ENCODE results near the gene SMC5.
"Not testable (repeated sequence)": the region's sequence is repeated elsewhere in the genome, so short reads cannot be mapped to it uniquely, and the experiment has no call there.

Gene SMC5

DNA sequence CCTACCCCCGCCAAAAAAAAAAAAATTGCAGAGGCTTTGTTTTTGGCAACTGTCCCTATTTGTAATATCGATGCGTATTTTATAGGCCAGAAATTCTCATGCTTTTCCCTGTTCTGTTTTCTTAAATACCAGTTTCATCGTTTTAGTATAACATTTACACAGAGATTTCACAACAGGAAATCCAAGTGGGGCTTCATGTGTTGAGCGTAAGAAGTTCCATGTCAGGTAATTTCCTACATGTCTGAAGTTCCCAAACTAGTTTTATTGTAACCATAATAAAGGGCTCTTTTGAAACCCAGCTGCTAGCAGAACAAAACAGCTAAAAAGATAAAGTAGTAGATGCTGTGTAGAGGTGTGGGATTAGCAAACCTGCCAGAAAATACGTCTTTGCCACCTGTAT, 4.2 kb downstream of the SMC5 start:
- DNase-seq = no peak

DNA sequence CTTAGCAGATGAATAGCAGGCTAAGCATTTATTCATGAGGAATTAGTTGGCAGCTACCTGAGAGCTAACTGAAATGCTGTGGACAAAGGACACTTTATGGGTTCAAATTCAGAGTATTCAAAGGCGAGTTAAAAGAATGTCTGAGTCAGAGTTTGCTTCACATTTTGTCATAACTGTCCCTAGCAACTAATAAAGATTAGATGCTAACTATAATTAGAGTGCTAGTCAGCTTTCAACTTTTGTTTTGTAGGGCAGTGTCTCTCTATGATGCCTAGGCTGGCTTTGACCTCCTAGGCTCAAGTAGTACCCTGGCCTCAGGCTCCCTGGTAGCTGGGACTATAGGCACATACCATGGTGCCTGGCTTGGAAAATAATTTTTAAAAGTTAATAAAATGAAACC, 4.6 kb downstream of the SMC5 start:
- DNase-seq = no peak

DNA sequence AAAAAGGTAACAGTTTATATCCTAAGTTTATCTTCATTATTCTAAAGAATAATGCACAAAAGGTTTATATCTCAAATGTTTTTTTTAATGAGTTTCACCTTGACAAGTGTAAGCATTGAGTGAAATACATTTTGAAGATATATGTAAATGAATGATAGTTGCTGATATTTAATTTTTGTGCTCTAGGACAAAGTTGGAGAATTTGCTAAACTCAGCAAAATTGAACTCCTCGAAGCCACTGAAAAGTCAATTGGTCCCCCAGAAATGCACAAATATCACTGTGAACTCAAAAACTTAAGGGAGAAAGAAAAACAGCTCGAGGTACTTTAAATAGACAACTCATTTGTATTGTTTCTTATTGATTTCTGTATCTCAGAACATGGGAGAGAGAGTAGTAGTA, 19.5 kb downstream of the SMC5 start:
- DNase-seq = no peak

DNA sequence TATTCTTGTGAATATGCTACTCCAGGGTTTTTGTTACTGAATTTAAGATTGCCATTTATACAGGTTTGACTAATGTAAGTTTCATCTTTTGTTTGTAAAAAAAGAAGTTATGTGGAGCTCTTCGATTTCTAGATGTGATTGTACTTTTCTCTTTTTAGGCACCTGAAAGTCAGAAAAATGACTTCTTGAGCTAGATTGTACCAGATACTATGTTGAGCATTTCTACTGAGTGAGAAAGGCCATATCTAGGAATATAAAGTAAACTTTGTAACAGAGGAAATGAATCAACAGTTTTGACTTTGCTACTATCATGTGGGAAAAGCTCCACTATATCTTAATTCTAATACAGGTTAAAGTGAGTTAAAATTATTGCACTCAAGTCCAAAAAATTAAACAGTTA, 25.1 kb downstream of the SMC5 start:
- DNase-seq = no peak

DNA sequence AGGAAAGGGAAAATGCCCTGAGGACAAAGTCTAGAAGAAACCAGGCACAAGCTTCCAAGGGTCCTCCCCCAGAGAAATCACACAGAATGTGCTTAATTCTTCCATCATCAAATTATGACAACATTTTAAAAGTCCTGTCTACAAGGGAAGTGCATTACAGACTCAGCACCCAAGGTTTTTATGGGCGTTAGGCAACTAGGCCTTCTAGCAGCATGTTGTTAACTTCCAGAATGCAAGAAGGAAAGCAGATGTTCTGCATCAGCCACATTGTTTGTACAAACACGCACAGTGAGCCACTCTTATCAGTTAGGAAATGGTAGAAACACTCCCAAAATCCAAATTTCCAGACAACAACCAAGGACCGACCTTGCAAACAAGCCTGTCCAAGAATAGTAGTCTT, 26.5 kb downstream of the SMC5 start:
- DNase-seq = no peak

DNA sequence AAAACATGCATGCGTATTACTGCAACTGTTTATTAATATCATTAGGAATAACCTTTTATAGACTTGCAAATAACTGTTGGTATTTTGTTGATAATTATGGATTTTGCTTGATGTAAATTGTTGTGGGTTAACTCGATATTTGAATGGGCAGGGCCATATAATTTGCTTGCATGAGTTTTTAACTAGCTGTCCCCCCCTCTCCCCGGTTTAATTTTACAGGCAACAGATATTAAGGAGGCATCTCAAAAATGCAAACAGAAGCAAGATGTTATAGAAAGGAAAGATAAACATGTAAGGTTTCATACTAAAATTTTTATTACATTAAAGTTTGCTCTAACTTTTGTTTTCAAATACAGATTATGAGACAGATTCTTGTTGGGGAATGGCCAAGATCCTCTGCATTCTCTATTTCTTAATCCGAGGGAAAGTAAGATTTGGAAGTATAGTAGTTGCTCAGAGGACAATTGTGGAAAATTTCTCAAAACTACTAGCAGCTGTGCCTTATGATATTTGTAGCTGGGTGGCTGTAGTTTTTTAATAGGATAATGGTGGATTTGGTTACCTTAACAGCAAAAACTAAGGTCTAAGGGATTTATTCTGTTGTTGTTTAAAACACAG, 27.3 kb downstream of the SMC5 start:
- DNase-seq = no peak

DNA sequence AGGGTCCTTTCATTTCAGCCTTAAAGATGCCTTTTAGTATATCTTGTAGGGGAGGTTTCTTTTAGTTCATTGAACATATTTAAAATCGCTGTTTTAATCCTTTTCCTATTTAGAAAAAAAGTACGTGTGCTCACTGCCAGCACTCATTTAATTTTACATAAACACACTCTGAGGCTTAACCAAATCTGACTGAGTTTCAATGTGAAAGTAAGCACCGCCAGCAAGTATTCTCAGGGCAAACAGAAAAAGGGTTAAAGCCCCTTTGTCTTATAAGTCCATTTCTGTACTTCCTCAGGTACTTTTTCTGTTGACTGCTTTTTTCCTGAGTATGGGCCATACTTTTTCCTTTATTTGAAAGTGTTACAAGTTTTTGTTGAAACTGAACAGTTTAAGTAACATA, 31.8 kb downstream of the SMC5 start:
- DNase-seq = no peak

DNA sequence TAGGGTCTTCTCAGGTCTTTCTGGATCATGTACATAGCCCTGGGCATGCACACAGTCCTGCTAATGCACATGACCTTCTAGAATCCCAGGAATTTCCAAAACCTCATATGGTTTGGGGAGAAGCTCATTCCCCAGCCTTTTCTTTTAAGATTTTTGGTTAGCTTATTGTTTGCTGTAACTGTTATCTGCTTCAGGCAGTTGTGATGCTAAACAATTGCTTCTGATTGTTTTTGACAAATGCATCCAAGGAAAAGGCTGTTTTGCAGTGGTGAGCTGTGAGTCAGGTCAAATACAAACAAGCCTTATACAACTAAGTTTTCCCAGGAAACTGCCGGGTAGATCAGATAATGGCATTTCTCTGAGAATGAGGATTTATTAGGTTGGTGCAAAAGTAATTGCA, 32.7 kb downstream of the SMC5 start:
- no peak for DNase-seq

DNA sequence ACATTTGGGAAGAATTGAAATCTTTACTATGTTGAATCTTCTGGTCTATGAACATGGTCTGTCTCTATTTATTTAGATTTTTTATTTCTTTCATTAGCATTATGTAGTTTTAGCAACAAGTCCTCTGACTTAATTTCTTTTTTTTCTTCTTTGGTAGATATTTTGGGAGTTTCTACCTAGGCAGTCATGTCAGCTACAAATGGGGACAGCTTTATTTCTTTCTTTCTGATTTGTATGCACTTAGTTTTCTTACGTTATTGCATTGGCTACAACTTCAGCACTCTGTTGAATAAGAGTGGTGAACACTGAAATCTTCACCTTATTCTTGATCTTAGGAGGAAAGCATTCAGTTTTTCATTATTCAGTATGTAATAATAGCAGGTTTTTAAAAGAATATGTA, 33.5 kb downstream of the SMC5 start:
- no peak for DNase-seq

DNA sequence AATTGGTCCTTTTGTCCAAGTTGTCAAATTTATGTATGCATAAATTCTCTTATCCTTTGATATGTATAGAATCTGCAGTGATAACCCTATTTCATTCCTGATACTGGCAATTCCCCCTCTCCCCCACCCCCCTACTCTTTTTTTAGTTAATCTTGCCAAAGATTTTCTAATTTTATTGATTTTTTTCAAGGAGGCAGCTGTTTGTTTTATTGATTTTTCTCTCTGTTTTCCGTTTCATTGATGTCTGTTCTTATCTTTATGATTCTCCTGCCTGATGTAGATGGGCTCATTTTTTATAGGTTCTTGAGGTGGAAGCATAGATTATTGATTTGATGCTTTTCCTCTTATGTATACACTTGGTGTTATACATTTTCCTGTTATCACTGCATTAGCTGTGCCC, 34.4 kb downstream of the SMC5 start:
- no peak for DNase-seq

DNA sequence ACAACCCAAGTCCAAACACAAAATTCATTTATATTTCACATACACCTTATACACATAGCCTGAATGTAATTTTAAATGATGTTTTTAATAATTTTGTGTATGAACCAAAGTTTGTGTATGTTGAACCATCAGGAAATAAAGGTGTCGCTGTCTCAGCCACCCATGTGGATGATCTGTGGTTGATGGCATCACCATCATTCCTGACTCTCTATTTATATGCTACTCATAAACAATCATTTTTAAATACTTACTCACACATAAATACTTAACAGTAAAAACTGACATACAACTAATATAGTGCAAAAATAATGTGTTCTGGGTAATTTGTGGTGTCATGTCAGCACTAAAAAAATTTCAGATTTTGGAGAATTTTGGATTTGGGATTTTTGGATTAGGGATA, 38.4 kb downstream of the SMC5 start:
- DNase-seq = no peak

DNA sequence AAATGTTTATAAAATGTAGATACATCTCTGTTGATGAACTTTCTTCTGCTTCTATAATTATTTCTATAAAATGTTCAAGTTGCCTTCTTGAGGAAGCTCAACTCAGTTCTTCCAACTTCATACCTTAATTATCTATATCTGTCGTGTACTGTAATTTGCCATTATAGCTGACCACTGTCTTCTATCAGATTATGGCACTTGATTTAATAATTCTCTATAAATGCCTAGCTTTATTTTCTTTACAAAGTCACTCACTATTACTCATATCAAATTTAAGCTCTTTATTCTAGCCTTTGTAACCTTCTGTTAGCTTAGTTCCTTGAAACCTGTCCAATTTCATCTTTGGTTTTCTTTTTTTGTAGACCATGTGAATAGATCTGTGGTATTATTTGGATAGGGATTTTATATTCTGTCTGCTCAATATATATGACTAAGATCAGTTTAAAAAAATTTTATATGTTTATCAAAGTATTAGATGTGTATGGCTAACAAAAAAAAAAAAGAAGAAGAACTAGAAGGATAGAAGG, 39.5 kb downstream of the SMC5 start:
- DNase-seq = no peak

DNA sequence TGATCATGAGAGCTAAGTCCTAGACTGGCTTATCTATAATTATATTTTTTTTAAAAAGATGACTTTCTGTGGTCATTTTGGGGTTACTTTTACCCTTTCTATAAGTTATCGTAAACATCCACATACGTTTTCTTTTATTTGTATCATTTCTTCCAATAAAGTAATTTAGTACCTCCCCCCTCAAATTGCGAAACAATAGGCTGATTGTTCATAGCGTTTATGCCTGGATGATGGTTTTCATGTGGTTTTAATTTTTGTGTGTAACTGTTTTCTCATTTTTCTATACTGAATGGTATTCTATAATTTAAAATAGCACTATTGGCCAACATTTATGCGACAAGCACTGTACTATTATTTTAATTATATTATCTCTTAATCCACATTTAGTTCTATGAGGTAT, 44.5 kb downstream of the SMC5 start:
- no peak for DNase-seq

DNA sequence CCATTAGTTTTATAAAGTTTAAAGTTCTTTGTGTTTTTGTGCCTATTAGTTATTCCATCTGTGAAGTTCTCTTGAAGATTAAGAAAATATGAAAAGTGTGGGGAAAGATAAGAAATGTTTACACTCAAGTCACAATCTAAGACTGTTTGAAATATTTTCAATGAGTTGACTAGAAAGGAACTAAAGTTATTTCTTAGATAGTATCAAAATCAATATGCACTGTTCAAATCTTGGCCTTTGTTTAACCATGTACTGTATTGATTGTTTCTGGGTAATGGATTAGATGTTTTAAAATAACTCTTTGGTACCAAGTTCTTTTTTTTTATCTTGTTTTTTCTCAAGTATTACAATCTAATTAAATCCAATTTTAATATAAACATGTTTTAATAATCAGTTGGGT, 46.0 kb downstream of the SMC5 start:
- no peak for DNase-seq

DNA sequence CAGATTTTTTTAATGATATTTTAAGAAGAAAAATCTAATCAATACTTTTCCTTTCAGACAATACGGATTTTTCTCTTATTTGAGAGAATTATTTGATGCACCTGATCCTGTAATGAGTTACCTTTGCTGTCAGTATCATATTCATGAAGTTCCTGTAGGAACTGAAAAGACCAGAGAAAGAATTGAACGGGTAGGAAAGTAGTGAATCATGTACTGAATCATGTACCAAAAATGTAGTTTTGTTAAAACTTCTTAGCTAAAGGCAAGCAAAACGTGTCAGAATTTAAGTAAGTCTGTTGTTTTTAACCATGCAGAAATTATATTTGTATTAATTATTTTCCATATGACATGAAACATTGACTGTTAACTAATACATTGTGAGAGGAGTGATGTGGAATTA, 56.6 kb downstream of the SMC5 start:
- no peak for DNase-seq

DNA sequence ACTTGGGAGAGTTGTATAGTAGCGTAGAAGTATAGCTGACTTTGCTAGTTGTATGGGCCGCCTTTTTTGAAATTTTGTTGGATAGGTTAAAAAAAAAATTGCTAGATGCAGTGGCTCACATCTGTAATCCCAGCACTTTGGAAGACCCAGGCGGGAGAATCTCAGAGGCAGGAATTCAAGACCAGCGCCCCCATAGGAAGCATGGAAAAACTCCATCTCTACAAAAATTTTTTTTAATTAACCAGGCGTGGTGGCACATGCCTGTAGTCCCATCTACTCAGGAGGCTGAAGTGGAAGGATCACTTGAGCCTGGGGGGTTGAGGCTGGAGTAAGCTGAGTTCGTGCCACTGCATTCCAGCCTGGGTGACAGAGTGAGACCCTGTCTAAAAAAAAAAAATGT, 59.2 kb downstream of the SMC5 start:
- no peak for DNase-seq

DNA sequence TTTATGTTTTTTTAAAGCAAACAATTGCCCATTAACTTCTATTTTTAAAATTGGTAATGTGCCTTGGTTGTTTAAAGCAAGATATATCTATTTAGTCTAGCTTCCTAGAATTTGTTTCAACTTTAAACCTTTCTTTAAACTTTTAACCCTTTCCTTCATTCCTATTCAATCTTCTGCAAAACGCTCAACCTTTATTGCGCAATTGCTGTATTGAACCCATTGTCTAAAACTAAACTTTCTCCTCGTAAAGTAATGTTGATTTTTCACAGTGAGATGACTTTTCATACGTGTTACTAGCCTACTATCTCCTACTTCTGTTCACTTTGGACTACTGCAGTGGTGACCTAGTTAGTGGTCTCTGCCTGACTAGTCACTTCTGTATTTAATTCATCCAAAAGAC, 63.3 kb downstream of the SMC5 start:
- no peak for DNase-seq

DNA sequence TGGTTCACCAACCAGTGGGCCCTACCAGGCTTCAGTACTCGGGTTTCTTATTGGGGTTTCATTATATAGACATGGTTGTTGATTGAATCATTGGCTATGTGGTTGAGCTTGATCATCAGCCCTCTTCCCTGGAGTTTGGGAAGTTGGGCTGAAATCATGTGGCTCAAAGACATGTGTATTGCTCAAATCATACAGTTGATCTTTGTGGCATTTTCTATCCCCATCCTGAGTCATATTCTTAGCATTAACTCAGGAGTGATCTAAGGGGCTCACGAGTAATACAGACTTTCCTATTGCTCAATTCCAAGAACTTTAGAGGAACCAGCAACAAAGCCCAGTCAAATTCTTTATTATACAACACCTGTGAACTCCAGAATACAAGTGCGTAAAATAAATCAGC, 66.2 kb downstream of the SMC5 start:
- DNase-seq = no peak

DNA sequence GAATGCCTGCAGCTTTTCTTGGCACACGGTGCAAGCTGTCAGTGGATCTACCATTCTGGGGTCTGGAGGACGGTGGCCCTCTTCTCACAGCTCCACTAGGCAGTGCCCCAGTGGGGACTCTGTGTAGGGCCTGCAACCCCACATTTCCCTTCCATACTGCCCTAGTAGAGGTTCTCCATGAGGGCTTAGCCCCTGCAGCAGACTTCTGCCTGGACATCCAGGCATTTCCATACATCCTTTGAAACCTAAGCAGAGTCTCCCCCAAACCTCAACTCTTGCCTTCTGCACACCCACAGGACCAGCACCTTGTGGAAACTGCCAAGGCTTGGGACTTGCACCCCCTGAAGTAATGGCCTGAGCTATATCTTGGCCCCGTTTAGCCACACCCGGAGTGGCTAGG, 69.8 kb downstream of the SMC5 start:
- not testable (repeated sequence) for DNase-seq

DNA sequence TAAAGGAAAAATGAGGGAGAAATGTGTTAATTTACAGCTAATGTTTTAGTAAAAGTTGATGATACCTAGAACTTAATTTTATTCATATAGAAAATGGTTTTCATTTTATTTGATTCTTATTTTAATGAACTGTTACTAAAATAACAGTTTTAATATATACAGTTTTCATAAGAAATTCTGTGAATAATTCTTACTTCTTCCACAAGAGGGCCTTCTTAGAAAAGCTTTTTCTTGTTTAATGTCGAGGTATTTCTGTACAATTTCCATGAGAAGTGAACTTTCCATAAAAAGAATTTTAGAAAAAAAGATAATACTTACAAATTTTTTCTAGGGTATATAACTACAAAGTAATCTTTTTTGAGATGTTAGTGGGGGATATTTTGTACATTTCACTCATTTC, 81.8 kb downstream of the SMC5 start:
- DNase-seq = peak in 1 of 58 donors; percentile 0

DNA sequence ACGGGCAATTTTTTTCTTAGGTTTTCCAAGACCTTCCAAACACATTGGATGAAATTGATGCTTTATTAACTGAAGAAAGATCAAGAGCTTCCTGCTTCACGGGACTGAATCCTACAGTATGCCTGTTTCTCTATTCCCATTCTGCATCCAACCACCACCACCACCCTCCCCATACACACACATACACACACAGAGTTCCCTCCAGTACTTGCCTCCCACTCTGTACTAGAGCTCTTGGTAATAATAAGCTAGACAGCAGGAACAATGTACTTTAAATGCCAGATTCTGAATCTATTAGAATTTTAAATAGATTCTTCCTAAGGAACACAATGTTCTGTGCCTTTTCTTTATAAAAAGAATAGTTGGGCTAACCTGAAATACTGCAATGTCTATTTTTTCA, 88.3 kb downstream of the SMC5 start:
- DNase-seq = peak in 10 of 58 donors; percentile 0 to 45 (median 8)

DNA sequence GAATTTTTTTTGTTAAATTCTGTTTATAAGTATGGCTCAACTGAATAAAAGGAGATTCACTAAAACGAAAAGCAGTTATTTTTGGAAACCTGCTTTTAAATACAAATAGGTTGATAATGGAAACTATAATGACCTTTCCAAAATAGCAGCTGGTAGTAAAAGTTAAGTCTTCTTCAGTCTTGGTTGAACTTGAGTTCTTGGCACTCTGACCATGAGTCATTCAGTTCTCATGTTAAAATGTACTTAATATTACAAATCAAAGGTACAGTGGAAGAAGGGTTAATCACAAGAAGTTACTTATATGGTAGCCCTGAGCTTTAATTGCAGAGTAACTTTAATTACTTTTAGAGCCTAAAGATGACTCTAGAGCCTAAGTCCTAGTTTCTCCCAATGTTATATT, 93.6 kb downstream of the SMC5 start:
- no peak for DNase-seq

DNA sequence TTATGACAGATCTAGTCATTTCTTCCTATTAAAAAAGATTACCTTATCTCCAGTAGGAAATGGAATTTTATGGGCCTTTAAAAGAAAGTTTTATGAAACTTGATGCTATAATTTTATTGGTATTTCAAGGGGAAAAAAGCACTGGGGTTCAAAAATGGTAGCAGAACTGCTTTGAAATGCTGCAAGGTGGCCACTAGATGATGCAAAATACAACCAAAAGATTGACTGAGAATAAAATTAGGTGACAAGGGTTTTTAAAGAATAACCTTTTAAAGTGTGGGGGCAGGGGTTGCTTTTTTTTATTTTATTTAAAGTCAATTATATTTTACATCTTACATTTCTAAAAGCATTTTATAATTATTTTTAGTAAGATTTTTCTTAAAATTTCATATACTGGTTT, 94.0 kb downstream of the SMC5 start:
- peak in 1 of 58 donors; percentile 0 for DNase-seq

DNA sequence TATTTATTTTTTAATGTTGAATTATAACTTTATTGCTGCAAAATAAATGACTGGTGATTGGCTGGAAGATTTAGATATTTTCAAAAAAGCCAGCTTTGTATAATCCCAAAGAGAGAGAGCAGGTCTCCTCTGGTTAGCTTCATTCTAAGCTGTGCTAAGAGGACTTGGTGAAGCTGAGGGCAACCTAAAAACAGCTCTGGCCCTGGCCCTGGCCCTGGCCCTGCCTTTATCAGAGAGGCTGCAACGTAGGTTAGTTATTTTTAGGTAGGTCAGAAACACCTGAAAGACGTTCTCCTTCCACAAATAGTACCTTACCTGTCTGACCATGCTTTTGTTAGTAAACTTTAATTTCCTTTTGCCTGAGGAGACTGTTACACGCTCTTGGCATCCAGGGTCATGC, 97.0 kb downstream of the SMC5 start:
- no peak for DNase-seq
